ENCODE results near the gene SLC6A4. TPM values are rescaled to one million over a fixed set of nuclear protein-coding genes. Genes with fewer than 3 reads are reported as not detected.

Gene SLC6A4
- total and polyA plus RNA-seq, 2 experiments from 2014 or later = 0.06 to 0.14 TPM

DNA sequence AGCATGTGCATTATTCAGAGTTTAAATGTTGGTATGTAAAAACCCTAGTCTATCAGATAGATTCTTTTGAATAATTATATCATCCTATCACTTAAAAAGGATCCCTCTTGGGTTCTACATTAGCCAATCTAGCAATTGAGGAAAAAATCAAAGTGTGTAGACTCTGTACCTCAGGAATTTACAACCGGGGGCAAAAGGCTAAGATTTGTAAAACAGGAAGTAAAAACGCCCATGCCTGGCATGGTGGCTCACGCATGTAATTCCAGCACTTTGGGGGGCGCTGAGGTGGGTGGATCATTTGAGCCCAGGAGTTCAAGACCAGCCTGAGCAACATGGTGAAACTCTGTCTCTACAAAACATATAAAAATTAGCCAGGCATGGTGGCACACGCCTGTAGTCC lies 58.6 kb downstream of the SLC6A4 start:
- Histone ChIP-seq H3F3A (replicated peaks; ENCODE audit: low read depth) (no peaks in the 10 kb centered on the region), H3K4me2 (no peak overlapping the region), H3K79me2 (replicated peaks; ENCODE audit: insufficient read depth) (no peaks in the 10 kb centered on the region), H3K4me3 (no peak overlapping the region), H3K9me2 (ENCODE audit: insufficient read depth) (no peaks in the 10 kb centered on the region), H3K27me3 (ENCODE audit: insufficient read depth) (no peaks in the 10 kb centered on the region), H3K36me3 (ENCODE audit: insufficient read depth) (peaks cover 29% of the 10 kb centered on the region; the same call in 1 of the 2 replicates), H3K27ac (ENCODE audit: low read depth) (no peak overlapping the region), H3K4me1 (ENCODE audit: insufficient read depth) (no peaks in the 10 kb centered on the region), H4K20me1 (replicated peaks; ENCODE audit: insufficient read depth) (no peaks in the 10 kb centered on the region), H2AFZ (no peak overlapping the region)
- Mint-ChIP-seq H3K27ac (no peak overlapping the region), H3K4me1 (no peaks in the 10 kb centered on the region), H3K36me3 (ENCODE audit: low read depth) (peaks cover 42% of the 10 kb centered on the region), H3K27me3 (ENCODE audit: insufficient read depth, low read depth, poor library complexity) (peaks cover 5% of the 10 kb centered on the region), H3K9me3 (no peaks in the 10 kb centered on the region), H3K4me3 (no peak overlapping the region)
- ATAC-seq = no peak
- TF ChIP-seq, protein P1, sequence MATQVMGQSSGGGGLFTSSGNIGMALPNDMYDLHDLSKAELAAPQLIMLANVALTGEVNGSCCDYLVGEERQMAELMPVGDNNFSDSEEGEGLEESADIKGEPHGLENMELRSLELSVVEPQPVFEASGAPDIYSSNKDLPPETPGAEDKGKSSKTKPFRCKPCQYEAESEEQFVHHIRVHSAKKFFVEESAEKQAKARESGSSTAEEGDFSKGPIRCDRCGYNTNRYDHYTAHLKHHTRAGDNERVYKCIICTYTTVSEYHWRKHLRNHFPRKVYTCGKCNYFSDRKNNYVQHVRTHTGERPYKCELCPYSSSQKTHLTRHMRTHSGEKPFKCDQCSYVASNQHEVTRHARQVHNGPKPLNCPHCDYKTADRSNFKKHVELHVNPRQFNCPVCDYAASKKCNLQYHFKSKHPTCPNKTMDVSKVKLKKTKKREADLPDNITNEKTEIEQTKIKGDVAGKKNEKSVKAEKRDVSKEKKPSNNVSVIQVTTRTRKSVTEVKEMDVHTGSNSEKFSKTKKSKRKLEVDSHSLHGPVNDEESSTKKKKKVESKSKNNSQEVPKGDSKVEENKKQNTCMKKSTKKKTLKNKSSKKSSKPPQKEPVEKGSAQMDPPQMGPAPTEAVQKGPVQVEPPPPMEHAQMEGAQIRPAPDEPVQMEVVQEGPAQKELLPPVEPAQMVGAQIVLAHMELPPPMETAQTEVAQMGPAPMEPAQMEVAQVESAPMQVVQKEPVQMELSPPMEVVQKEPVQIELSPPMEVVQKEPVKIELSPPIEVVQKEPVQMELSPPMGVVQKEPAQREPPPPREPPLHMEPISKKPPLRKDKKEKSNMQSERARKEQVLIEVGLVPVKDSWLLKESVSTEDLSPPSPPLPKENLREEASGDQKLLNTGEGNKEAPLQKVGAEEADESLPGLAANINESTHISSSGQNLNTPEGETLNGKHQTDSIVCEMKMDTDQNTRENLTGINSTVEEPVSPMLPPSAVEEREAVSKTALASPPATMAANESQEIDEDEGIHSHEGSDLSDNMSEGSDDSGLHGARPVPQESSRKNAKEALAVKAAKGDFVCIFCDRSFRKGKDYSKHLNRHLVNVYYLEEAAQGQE (IDR thresholded peaks at IDR 0.05; ENCODE audit: unreplicated experiment) = no peak
- DNase-seq (ENCODE audit: low spot score) = no peak

DNA sequence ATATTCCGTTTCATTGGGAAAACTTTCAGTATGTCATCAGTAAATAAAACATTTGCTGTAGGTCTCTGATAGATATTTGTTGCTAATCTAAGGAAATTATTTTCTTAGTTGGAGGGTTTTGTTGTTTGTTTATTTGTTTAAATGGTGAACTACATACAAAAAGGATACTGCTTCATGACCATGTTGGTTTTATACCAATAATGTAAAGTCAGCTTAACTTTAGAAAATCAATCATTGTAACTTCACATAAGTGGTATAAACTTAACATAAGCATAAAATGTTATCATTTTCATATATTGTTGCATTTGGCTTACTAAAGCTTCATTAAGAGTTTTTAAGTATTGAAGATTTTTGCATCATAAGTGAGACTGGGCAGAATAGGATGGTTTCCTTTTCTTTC lies 60.9 kb downstream of the SLC6A4 start:
- Mint-ChIP-seq H3K4me3 (no peak overlapping the region), H3K27ac (no peak overlapping the region), H3K36me3 (ENCODE audit: low read depth) (peaks cover 25% of the 10 kb centered on the region; the same call in 2 of the 3 replicates), H3K4me1 (no peaks in the 10 kb centered on the region), H3K9me3 (no peaks in the 10 kb centered on the region), H3K27me3 (ENCODE audit: insufficient read depth, low read depth, poor library complexity) (peaks cover 4% of the 10 kb centered on the region)
- ATAC-seq (no peak), DNase-seq (ENCODE audit: low spot score) (no peak)
- Histone ChIP-seq H3K27ac (ENCODE audit: low read depth) (no peak overlapping the region), H3F3A (replicated peaks; ENCODE audit: low read depth) (no peaks in the 10 kb centered on the region), H3K36me3 (ENCODE audit: insufficient read depth) (peaks cover 17% of the 10 kb centered on the region; the same call in 1 of the 2 replicates), H3K4me1 (ENCODE audit: insufficient read depth) (no peaks in the 10 kb centered on the region), H3K9me2 (ENCODE audit: insufficient read depth) (no peaks in the 10 kb centered on the region), H3K4me2 (no peak overlapping the region), H3K4me3 (no peak overlapping the region), H2AFZ (no peak overlapping the region), H3K79me2 (replicated peaks; ENCODE audit: insufficient read depth) (no peaks in the 10 kb centered on the region), H4K20me1 (replicated peaks; ENCODE audit: insufficient read depth) (no peaks in the 10 kb centered on the region), H3K27me3 (ENCODE audit: insufficient read depth) (no peaks in the 10 kb centered on the region)
- no peak for TF ChIP-seq EZH2 (IDR thresholded peaks at IDR 0.05; ENCODE audit: low read depth, unreplicated experiment)
- TF ChIP-seq CREB1 (CRISPR knock-in tag; IDR thresholded peaks at IDR 0.05; ENCODE audit: low read depth) = no peak
- no peak for TF ChIP-seq EZH2phosphoT487 (IDR thresholded peaks at IDR 0.05; ENCODE audit: unreplicated experiment)
- no peak for TF ChIP-seq STAT1 (IDR thresholded peaks at IDR 0.05; ENCODE audit: unreplicated experiment)
- no peak for TF ChIP-seq JUNB (IDR thresholded peaks at IDR 0.05; ENCODE audit: unreplicated experiment)
- no peak for TF ChIP-seq POLR2AphosphoS5 (IDR thresholded peaks at IDR 0.05; ENCODE audit: low read depth)
- TF ChIP-seq, protein P2, sequence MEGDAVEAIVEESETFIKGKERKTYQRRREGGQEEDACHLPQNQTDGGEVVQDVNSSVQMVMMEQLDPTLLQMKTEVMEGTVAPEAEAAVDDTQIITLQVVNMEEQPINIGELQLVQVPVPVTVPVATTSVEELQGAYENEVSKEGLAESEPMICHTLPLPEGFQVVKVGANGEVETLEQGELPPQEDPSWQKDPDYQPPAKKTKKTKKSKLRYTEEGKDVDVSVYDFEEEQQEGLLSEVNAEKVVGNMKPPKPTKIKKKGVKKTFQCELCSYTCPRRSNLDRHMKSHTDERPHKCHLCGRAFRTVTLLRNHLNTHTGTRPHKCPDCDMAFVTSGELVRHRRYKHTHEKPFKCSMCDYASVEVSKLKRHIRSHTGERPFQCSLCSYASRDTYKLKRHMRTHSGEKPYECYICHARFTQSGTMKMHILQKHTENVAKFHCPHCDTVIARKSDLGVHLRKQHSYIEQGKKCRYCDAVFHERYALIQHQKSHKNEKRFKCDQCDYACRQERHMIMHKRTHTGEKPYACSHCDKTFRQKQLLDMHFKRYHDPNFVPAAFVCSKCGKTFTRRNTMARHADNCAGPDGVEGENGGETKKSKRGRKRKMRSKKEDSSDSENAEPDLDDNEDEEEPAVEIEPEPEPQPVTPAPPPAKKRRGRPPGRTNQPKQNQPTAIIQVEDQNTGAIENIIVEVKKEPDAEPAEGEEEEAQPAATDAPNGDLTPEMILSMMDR (conservative IDR thresholded peaks at IDR 0.05; ENCODE audit: low read depth in 2 of 2) = no peak
- TF ChIP-seq ZNF331 (CRISPR knock-in tag; IDR thresholded peaks at IDR 0.05; ENCODE audit: low read depth) = no peak
- TF ChIP-seq NANOG (IDR thresholded peaks at IDR 0.05; ENCODE audit: borderline replicate concordance) = no peak
- TF ChIP-seq, protein P3, sequence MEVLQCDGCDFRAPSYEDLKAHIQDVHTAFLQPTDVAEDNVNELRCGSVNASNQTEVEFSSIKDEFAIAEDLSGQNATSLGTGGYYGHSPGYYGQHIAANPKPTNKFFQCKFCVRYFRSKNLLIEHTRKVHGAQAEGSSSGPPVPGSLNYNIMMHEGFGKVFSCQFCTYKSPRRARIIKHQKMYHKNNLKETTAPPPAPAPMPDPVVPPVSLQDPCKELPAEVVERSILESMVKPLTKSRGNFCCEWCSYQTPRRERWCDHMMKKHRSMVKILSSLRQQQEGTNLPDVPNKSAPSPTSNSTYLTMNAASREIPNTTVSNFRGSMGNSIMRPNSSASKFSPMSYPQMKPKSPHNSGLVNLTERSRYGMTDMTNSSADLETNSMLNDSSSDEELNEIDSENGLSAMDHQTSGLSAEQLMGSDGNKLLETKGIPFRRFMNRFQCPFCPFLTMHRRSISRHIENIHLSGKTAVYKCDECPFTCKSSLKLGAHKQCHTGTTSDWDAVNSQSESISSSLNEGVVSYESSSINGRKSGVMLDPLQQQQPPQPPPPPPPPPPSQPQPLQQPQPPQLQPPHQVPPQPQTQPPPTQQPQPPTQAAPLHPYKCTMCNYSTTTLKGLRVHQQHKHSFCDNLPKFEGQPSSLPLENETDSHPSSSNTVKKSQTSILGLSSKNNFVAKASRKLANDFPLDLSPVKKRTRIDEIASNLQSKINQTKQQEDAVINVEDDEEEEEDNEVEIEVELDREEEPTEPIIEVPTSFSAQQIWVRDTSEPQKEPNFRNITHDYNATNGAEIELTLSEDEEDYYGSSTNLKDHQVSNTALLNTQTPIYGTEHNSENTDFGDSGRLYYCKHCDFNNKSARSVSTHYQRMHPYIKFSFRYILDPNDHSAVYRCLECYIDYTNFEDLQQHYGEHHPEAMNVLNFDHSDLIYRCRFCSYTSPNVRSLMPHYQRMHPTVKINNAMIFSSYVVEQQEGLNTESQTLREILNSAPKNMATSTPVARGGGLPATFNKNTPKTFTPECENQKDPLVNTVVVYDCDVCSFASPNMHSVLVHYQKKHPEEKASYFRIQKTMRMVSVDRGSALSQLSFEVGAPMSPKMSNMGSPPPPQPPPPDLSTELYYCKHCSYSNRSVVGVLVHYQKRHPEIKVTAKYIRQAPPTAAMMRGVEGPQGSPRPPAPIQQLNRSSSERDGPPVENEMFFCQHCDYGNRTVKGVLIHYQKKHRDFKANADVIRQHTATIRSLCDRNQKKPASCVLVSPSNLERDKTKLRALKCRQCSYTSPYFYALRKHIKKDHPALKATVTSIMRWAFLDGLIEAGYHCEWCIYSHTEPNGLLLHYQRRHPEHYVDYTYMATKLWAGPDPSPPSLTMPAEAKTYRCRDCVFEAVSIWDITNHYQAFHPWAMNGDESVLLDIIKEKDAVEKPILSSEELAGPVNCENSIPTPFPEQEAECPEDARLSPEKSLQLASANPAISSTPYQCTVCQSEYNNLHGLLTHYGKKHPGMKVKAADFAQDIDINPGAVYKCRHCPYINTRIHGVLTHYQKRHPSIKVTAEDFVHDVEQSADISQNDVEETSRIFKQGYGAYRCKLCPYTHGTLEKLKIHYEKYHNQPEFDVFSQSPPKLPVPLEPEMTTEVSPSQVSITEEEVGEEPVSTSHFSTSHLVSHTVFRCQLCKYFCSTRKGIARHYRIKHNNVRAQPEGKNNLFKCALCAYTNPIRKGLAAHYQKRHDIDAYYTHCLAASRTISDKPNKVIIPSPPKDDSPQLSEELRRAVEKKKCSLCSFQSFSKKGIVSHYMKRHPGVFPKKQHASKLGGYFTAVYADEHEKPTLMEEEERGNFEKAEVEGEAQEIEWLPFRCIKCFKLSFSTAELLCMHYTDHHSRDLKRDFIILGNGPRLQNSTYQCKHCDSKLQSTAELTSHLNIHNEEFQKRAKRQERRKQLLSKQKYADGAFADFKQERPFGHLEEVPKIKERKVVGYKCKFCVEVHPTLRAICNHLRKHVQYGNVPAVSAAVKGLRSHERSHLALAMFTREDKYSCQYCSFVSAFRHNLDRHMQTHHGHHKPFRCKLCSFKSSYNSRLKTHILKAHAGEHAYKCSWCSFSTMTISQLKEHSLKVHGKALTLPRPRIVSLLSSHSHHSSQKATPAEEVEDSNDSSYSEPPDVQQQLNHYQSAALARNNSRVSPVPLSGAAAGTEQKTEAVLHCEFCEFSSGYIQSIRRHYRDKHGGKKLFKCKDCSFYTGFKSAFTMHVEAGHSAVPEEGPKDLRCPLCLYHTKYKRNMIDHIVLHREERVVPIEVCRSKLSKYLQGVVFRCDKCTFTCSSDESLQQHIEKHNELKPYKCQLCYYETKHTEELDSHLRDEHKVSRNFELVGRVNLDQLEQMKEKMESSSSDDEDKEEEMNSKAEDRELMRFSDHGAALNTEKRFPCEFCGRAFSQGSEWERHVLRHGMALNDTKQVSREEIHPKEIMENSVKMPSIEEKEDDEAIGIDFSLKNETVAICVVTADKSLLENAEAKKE (CRISPR knock-in tag; IDR thresholded peaks at IDR 0.05) = no peak
